GM12872 (cell line): ENCODE results near the gene PLOD1.

Experiments
- TF ChIP-seq, protein P1 (sequence below): IDR thresholded peaks from 3 replicates; pipeline ENCODE4 v1.5.1; 2011; ENCODE audit warnings: low read depth, mild to moderate bottlenecking, low read length, moderate library complexity; ENCODE audit not compliant: insufficient read depth

PLOD1 gene

DNA sequence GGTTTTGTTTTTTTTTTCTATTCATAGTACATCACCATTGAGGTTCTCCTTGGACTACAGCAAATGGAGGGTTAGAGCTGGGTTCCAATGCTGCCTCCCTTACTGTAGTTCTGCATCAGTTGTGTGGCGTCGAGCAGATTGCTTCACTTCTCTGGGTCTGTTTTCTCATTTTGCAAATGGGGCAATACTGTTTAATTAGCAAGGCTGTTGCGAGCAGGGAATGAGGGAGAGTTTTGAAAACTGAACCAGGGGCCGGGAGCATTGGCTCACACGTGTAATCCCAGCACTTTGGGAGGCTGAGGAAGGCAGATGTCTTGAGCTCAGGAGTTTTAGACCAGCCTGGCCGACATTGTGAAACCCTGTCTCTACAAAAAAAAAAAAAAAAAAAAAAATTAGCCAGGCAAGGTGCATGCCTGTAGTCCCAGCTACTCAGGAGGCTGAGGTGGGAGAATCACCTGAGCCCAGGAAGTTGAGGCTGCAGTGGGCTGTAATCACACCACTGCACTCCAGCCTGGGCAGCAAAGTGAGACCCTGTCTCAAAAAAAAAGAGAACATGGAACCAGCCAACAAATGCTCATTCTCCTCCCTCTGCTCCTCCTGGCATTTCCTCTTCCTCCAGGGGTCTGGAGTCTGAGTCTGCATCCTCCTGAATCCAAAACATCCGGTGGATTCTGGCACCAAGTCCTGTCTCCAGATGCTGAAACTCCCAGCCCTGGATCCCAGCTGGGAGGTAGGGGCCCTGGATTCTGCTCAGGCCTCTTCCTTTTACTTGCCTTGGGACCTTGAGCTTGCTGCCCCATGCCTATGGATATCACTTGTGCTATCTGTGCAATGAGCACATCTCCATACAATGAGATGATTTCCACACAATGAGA is 3.7 kb upstream of the PLOD1 start:
- TF ChIP-seq, protein P1, sequence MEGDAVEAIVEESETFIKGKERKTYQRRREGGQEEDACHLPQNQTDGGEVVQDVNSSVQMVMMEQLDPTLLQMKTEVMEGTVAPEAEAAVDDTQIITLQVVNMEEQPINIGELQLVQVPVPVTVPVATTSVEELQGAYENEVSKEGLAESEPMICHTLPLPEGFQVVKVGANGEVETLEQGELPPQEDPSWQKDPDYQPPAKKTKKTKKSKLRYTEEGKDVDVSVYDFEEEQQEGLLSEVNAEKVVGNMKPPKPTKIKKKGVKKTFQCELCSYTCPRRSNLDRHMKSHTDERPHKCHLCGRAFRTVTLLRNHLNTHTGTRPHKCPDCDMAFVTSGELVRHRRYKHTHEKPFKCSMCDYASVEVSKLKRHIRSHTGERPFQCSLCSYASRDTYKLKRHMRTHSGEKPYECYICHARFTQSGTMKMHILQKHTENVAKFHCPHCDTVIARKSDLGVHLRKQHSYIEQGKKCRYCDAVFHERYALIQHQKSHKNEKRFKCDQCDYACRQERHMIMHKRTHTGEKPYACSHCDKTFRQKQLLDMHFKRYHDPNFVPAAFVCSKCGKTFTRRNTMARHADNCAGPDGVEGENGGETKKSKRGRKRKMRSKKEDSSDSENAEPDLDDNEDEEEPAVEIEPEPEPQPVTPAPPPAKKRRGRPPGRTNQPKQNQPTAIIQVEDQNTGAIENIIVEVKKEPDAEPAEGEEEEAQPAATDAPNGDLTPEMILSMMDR, result no peak

DNA sequence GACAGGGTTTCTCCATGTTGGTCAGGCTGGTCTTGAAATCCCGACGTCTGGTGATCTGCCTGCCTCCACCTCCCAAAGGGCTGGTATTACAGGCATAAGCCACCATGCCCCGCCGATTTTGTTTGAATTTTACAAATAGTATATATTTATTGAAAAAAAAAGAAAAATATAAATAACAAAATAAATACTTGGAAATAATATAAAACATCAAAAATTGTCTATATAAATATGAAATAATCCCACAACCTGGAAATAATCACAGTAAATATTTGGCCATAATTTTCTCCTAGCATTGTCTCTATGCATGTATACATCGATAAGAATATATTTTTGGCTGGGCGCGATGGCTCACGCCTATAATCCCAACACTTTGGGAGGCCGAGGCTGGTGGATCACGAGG is 2.7 kb upstream of the PLOD1 start:
- TF ChIP-seq, protein P1, result no peak

DNA sequence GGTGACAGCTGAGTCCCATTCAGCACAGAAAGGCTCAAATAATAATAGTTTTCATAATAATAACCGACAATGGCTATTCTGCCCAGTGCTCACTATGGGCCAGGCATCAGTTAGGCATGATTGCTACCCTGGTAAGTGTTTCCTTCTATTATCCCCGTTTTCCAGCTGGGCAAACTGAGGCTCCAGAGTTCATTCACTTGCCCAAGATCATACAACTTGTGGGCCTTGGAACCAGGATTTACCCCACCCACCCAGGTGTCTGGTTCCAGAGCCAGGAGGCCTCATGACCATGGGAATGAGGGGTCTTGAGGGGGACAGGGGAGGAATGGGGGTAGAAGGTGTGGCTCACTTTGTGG is 518 bp downstream of the PLOD1 start:
- TF ChIP-seq, protein P1, result no peak

DNA sequence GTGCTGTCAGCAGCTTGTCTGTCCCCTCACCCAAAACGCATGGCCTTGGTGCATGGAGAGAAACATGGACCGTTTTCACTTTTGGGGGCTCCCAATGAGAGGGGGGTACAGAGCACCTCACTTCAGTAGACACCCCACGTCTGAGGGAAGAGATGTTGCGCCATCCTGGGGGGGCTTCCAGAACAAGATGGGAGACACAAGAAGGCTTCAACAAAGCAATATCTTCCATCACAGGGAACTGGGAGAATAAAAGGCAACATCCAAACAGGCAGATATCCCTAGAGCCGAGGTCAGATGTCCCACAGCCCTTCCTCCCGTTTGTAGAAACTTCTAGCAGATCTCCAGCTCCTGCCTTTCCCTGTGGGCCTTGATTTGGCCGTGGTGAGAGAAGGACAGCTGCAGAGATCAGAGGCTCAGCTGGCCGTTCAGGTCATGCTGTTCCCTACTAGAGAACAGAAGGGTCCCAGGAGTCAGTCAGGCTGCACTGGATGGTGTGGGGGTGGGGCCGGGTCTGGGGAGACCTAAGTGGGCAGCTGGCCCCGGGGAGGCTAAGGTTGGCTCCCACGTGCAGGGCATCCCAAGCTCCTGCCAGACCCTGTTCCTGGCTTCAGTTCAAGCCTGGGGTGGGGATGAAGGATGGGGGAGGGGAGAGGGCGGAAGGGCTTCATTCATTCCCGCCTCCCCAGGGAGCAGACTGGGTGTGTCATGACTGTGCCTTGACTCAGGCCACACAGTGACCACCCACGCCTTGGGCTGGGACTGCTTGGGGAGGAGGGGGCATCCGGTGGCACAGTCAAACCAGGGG is 4.4 kb downstream of the PLOD1 start:
- TF ChIP-seq, protein P1, result no peak

DNA sequence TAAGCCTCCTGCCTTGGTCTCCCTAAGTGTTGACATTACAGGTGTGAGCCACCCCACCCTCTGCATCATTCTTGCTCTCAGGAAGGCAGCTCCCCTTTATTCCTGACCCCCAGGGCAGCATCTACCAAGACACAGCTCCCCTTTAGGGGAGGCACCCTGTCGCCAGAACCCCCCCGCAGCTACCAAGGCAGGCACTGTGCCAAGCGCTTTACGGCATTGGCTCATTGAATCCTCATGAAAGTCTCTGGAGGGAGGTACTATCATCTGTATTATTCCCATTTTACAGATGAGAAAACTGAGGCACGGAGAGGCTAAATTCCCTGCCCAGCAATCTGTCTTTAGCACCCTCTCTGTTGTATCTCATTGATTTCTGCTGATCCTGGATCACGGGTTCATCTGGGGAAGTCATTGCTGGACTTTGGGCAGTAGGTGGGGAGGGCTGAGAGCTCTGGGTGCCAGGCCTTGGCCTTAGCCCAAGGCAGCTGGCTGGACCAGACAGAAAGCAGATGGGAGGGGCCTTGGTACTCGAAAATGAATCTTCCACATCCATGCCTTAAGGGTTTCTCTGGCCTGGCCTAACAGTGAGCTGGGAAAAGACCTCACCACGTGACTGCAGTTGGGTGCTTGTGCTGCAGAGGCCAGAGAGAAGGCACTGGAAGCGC is 5.9 kb downstream of the PLOD1 start:
- TF ChIP-seq, protein P1, result no peak

DNA sequence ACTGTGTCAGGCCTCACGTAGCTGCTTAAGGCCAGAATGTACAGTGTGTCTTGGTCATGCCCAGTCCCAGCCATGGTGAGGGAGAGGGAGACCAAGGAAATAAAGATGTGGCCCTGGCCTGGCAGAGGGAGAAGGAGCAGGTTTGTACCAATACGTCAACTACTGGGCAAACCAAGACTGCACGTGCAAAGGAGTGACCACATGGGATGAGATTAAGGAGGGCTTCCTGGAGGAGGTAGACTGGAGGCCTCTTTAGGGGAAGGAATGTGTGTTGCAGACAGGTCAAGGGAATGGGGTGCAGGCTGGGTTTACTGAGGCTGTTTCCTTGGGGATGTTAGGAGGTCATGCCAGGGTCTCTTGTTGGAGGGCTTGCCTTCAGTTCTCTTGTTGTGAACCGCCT is 7.8 kb downstream of the PLOD1 start:
- TF ChIP-seq, protein P1, result no peak

DNA sequence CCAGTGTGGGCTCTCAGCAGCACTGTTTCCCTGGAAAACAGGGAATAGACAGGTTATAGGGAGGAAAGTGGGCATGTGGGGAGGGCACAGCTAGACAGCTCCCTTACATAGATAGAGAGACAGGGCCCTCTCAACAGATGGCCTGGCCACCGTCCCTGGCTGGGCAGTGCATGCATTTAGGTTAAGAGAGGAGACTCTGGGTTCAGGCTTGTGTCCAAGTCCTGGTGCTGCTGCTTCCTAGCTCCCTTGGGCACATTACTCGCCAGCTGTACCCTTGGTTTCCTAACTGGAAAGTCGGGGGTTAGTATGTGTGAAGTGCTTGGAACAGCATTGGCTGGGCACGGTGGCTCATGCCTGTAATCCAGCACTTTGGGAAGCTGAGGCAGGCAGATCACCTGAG is 9.1 kb downstream of the PLOD1 start:
- TF ChIP-seq, protein P1, result no peak
